ENCODE data around the gene PERP. TPM values are rescaled to one million over a fixed set of nuclear protein-coding genes. Genes with fewer than 3 reads are reported as not detected.

The PERP gene
- total RNA-seq, 2 donors from 2014 or later, result 21.1 to 23.7 TPM

DNA sequence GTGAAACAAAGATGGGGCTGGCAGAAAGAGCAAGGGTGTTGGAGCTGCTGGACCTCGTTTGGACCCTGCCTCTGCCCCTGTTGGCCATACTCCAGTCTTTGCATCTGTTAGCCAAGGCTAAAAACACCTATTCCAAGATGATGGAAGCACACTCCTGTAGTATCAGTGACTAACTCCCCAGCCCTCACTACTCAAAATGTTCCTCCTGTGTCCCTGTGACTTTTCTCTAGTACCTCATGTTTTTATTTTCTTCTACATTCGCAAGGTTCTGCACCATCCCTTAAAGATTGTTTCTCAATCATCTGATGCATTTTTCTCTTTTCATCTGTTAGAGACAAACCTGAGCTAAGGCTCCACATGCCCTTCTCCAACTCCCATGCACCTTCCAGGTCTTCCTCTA is 8.9 kb downstream of the PERP start:
- Histone ChIP-seq H3K4me3 (no peak overlapping the region), H3K27me3 (replicated peaks; ENCODE audit: insufficient read depth) (no peaks in the 10 kb centered on the region), H3K36me3 (peaks cover 3% of the 10 kb centered on the region), H3K9me3 (no peaks in the 10 kb centered on the region), H3K4me1 (ENCODE audit: control insufficient read depth in 1 of 2, low read depth in 2 of 2) (no peaks in the 10 kb centered on the region), H3K27ac (no peak overlapping the region)
- DNase-seq (ENCODE audit: low spot score) (no peak), ATAC-seq (ENCODE audit: insufficient number of reproducible peaks, low FRiP score, low read depth) (no peak)
- TF ChIP-seq, protein P1, sequence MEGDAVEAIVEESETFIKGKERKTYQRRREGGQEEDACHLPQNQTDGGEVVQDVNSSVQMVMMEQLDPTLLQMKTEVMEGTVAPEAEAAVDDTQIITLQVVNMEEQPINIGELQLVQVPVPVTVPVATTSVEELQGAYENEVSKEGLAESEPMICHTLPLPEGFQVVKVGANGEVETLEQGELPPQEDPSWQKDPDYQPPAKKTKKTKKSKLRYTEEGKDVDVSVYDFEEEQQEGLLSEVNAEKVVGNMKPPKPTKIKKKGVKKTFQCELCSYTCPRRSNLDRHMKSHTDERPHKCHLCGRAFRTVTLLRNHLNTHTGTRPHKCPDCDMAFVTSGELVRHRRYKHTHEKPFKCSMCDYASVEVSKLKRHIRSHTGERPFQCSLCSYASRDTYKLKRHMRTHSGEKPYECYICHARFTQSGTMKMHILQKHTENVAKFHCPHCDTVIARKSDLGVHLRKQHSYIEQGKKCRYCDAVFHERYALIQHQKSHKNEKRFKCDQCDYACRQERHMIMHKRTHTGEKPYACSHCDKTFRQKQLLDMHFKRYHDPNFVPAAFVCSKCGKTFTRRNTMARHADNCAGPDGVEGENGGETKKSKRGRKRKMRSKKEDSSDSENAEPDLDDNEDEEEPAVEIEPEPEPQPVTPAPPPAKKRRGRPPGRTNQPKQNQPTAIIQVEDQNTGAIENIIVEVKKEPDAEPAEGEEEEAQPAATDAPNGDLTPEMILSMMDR (IDR thresholded peaks at IDR 0.05), result no peak

DNA sequence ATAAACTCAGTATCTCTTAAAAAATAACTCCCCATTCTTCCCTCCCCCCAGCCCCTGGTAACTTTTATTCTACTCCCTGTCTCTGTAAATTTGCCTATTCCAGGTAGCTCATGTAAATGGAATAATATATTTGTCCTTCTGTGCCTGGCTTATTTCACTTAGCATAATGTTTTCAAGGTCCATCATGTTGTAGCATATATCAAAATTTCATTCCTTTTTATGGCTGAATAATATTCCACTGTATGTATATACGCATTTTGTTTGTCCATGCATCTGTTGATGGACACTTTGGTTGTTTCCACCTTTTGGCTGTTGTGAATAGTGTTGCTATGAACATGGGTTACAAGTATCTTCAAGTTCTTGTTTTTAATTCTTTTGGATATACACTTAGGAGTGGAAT is 13.0 kb downstream of the PERP start:
- Histone ChIP-seq H3K27me3 (replicated peaks; ENCODE audit: insufficient read depth) (no peaks in the 10 kb centered on the region), H3K9me3 (no peaks in the 10 kb centered on the region), H3K36me3 (peaks cover 15% of the 10 kb centered on the region), H3K4me3 (no peak overlapping the region), H3K27ac (no peak overlapping the region), H3K4me1 (ENCODE audit: control insufficient read depth in 1 of 2, low read depth in 2 of 2) (no peaks in the 10 kb centered on the region)
- DNase-seq (ENCODE audit: low spot score) (no peak), ATAC-seq (ENCODE audit: insufficient number of reproducible peaks, low FRiP score, low read depth) (no peak)
- TF ChIP-seq, protein P1 (IDR thresholded peaks at IDR 0.05), result no peak

DNA sequence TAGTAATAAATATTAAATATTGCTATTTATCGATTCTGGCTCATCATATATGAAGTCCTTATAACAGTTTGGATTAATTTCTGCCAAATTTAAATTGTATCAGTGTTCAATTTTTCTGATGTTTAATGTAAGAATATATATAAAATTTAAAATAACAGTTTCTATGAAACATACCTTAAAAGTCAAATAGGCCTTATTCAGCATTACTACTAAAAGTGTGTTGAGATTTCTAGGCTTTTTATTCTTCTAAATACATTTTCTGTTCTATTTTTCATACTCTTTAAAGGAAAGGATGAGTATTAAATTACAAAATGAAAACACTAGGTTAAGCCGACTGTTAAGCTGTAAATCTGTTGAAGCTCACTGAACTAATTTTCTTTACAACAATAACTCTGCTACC is 13.6 kb downstream of the PERP start:
- Histone ChIP-seq H3K9me3 (no peaks in the 10 kb centered on the region), H3K36me3 (peaks cover 15% of the 10 kb centered on the region), H3K27ac (no peak overlapping the region), H3K4me1 (ENCODE audit: control insufficient read depth in 1 of 2, low read depth in 2 of 2) (no peaks in the 10 kb centered on the region), H3K4me3 (no peak overlapping the region), H3K27me3 (replicated peaks; ENCODE audit: insufficient read depth) (no peaks in the 10 kb centered on the region)
- ATAC-seq (ENCODE audit: insufficient number of reproducible peaks, low FRiP score, low read depth) (no peak), DNase-seq (ENCODE audit: low spot score) (no peak)
- TF ChIP-seq, protein P1 (IDR thresholded peaks at IDR 0.05), result no peak

- ATAC-seq (ENCODE audit: insufficient number of reproducible peaks, low FRiP score, low read depth) (no peak), DNase-seq (ENCODE audit: low spot score) (no peak)
- H3K27me3 ChIP-seq (replicated peaks; ENCODE audit: insufficient read depth), result no peaks in the 10 kb centered on the region
- peaks cover 0 to 3% of the 10 kb centered on the region in 2 donors for H3K4me1 ChIP-seq (ENCODE audit: control insufficient read depth in 1 of 2, low read depth in 2 of 2)
- TF ChIP-seq, protein P1 (IDR thresholded peaks at IDR 0.05), result no peak
- no peak overlapping the region for H3K27ac ChIP-seq
- H3K36me3 ChIP-seq, result peaks cover 15% of the 10 kb centered on the region
- H3K9me3 ChIP-seq, result no peaks in the 10 kb centered on the region
- H3K4me3 ChIP-seq, result no peak overlapping the region
These were observed 14.5 kb downstream of the PERP start for GRCh38 chr6:138092686-138093085.

- TF ChIP-seq, protein P1 (IDR thresholded peaks at IDR 0.05), result no peak
- Histone ChIP-seq H3K9me3 (no peaks in the 10 kb centered on the region), H3K36me3 (peaks cover 12% of the 10 kb centered on the region), H3K4me3 (no peak overlapping the region), H3K27ac (no peak overlapping the region), H3K4me1 (ENCODE audit: control insufficient read depth in 1 of 2, low read depth in 2 of 2) (peaks cover 0 to 3% of the 10 kb centered on the region in 2 donors), H3K27me3 (replicated peaks; ENCODE audit: insufficient read depth) (no peaks in the 10 kb centered on the region)
- ATAC-seq (ENCODE audit: insufficient number of reproducible peaks, low FRiP score, low read depth) (no peak), DNase-seq (ENCODE audit: low spot score) (no peak)
These were observed 17.9 kb downstream of the PERP start for GRCh38 chr6:138089325-138089724.

Data from thoracic aorta (tissue), 2 donors.